Dedifferentiated amniotic fluid mesenchymal stem cell (primary cell): ENCODE data around the gene ZSWIM5.
"Not testable (repeated sequence)": the region's sequence is repeated elsewhere in the genome, so short reads cannot be mapped to it uniquely, and the experiment has no call there.

Experiments used
- DNase-seq: peaks from one replicate; pipeline ENCODE4 v3.0.0-alpha.2; 2016; ENCODE audit errors: extremely low spot score

The ZSWIM5 gene

DNA sequence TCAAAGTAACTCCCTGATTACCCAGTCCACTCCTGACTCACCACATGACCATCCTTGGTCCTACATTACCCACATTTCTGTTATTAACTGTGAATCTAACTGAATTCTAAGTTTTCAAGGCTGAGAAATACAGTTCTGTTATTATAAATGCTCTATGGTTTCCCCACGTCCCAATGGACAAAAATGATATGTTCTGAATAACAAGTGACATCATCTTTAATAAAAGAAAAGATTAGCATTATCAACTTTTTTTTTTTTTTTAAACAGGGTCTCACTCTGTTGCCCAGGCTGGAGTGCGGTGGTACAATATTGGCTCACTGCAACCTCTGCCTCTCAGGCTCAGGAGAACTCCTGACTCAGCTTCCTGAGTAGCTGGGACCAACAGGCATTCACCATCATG lies 59.6 kb downstream of the ZSWIM5 start:
- DNase-seq: no peak

DNA sequence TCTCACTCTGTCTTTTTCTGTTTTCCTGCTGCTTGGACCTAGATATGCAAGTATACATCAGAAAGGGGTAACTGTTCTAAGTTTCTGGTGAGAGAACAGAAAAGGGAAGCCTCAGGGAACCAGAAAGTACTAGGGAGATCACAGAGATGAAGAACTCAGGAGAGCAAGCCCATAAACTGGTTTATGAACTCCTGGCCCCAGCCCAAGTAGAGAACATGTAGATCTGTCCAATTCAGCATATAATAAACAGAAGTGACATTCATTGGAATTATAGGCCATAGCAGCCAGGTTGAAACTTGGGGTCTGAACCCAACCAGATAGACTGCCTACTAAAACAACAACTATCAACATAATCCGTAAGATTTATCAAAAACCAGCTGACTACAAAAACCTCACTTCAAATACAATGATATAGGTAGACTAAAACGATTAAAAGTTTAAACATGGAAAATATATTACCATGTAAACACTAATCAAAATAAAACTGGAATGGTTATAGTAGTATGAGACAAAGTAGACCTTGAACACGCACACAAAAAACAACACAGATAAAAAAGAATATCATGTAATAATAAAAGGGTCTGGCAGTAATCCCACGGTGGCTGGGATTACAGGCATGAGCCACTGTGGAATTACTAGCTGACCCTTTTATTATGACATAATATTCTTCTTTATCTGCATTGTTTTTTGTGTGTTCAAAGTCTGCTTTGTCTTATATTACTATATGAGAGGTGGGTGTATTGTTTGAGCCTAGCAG lies 65.0 kb downstream of the ZSWIM5 start:
- DNase-seq: no peak

DNA sequence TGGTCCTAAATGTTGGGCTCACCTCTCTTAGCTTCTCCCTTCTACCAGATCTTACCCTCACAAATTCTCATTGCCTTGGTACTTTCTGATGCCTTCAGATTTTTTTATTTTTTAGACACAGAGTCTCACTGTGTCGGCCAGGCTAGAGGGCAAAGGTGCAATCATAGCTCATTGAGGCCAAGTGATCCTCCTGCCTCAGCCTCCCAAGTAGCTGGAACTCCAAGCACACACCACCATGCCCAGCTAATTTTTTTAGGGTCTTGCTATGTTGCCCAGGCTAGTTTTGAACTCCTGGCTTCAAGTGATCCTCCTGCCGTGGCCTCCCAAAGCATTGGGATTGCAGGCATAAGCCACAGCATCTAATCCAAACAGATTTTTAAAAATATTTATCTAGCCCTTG lies 69.4 kb downstream of the ZSWIM5 start:
- DNase-seq: no peak

DNA sequence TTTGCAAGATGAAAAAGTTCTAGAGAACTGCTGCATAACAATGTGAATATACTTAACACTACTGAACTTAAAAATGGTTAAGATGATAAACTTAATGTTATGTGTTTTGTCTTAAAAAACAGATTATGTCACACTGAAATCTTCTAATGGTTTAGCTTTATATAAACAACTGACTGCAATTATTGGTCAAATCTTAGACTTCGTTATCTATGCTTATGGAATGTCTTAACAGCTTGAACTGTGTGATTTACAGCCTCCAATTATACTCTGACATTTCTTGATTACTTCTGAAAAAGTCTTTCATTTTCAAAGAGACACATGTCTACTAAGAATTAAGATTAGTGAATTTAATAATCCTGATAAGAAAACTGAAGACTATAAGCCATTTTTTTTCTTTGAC lies 71.1 kb downstream of the ZSWIM5 start:
- DNase-seq: no peak

DNA sequence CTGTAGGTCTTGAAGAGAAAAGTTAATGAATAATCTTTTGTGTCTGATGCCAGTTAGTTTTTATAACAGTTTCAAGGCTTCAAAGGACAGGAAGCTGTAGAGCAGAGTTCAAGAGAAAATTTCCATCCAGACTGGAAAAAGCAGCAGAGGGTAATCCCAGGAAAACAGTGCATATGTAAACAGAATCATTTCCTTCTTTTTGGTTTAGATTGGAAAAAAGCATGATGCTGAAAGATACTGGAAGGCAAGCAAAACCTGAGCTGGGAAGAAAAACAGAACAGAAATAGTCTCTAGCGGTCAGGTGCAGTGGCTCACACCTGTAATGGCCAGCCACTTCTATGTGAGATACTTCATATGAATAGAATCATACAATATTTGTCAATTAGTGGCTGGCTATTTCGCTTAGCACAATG lies 71.9 kb downstream of the ZSWIM5 start:
- no peak for DNase-seq

DNA sequence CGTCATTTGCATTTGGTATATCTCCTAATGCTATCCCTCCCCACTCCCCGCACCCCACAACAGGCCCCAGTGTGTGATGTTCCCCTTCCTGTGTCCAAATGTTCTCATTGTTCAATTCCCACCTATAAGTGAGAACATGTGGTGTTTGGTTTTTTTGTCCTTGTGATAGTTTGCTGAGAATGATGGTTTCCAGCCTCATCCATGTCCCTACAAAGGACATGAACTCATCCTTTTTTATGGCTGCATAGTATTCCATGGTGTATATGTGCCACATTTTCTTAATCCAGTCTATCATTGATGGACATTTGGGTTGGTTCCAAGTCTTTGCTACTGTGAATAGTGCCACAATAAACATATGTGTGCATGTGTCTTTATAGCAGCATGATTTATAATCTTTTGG lies 73.7 kb downstream of the ZSWIM5 start:
- DNase-seq: not testable (repeated sequence)

DNA sequence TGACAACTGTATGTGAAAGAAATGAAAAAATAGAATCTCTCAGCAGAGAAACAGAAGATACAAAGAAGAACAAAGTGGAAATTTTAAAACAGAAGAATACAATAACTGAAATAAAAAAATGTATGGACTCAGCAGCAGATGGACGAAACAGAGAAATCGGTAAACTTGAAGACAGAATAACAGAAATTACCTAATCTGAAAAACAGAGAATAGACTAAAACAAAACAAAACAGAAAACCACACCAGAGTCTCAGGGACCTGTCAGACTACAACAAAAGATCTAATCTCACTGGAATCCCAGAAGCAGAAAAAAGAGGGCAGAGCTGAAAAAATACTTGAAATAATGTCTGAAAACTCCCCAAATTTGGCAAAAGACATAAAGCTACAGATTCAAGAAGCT lies 83.0 kb downstream of the ZSWIM5 start:
- no peak for DNase-seq

DNA sequence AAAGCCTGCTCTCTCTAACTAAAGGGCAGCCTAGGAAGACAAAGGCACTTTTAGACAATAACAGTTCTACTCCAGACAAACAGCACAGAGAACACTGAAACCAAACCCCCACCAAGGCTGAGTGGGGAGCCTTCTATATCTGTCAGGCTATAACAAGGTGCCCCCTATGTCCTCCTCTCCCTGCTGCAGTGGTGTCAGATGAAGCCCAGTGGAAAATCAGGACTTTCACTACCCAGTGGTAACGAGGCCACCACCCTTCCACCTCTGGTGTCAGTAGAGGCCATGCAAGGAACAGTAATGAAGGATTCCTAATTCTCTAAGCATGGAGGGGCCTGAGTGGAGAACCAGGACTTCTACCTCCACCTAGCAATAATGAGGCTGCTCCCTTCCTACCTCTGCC lies 83.7 kb downstream of the ZSWIM5 start:
- no peak for DNase-seq

DNA sequence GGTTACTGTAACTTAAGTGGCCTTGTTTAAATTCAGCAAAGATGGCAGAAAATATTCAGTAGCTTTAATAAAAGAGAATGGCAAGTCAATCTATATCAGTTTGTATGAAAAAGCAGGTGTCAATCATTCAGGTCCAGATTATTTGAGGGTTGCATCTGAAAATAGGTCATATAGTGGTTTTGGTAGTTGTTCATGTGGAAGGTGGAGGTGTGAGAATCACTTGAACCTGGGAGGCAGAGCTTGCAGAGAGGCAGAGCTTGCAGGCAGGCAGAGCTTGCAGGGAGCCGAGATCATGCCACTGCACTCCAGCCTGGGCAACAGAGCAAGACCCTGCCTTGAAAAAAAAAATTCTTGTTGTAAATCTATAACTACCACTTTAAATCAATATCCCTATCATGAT lies 88.6 kb downstream of the ZSWIM5 start:
- no peak for DNase-seq

DNA sequence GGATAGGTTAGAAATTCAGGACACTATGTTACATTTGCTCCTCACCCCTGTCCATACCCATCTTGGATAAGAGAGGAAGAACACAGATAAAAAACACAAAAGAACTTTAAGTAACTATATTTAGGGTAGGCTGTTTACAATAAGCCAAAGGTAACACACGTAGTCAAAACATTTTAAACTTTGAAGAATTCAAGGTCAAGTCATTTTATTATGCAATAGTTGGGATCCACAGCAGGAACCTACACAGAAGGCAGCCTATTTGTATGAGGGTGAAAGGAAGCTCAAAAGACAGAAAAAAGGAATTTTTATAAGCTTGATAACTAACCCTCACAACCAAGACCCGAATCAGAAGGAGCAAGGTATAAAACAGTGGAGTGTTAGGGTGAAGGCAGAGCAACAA lies 89.6 kb downstream of the ZSWIM5 start:
- no peak for DNase-seq

DNA sequence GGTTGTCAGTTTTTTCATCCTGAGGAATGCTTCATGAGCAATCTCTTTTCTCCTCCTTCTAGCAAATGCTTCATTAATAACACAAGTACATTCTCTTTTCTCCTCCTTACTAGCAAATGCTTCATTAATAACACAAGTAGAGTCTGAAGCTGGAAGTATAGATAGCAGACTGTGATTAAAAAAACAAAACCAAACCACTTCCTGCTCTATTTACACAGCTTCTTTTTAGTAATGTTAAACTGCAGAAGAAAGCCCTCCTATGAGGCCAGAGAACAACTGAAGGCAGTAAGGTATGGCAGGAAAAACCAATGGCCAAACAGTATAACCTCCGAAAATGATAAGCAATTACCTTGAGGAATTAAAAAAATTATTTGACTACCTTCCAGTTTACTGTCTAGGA lies 90.1 kb downstream of the ZSWIM5 start:
- DNase-seq: no peak

DNA sequence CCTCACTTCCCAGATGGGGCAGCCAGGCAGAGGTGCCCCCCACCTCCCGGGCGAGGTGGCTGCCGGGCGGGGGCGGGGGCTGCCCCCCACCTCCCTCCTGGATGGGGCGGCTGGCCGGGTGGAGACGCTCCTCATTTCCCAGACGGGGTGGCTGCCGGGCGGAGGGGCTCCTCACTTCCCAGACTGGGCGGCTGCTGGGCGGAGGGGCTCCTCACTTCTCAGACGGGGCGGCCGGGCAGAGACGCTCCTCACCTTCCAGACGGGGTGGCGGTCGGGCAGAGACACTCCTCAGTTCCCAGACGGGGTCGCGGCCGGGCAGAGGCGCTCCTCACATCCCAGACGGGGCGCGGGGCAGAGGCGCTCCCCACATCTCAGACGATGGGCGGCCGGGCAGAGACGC lies 91.2 kb downstream of the ZSWIM5 start:
- DNase-seq: not testable (repeated sequence)

DNA sequence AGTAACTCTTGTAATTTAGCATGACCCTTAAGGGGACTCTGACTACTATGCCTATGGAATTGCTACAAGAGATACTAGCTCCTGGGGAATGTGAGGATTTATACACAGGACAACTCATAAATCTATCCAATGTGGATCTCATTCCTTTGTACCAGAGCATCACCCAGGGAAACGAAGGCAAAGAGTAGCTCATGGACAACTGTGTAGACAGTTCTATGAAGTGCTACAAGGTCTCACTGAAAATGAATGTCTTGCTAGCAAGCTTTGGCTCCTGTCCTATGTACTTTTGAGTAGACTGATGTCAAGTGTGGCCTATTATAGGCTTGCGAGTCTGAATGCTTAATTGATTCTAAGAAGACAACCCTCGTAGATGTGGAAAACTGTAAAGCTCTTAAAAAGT lies 93.7 kb downstream of the ZSWIM5 start:
- DNase-seq: no peak

DNA sequence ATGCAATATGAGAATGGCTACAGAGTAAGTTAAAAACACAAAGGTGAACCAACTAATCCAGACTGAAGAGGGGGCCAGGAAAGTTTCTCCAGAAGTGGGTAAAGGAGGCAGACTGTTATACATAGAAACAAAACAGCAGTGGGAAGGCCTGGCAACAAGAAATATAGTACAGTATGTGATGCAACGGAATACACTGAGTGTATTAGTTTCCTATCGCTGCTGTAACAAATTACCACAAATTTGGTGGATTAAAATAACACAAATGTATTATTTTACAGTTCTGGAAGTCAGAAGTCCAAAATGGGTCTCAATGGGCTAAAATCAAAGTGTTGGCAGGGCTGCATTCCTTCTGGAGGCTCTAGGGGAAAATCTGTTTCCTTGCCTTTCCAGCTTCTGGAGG lies 95.2 kb downstream of the ZSWIM5 start:
- DNase-seq: no peak

DNA sequence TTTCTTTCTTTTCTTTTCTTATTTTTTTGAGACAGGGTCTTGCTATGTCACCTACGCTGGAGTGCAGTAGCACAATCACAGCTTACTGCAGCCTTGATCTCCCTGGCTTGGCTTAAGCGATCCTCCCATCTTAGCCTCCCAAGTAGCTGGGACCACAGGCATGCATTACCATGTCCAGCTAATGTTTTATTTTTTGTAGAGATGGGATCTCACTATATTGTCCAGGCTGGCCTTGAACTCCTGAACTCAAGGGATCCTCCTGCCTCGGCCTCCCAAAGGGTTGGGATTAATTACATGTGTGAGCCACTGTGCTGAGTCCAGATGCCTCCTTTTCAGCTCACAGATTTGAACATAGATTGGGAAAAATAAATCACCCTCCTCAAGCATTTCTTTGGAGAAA lies 98.6 kb downstream of the ZSWIM5 start:
- DNase-seq: no peak

DNA sequence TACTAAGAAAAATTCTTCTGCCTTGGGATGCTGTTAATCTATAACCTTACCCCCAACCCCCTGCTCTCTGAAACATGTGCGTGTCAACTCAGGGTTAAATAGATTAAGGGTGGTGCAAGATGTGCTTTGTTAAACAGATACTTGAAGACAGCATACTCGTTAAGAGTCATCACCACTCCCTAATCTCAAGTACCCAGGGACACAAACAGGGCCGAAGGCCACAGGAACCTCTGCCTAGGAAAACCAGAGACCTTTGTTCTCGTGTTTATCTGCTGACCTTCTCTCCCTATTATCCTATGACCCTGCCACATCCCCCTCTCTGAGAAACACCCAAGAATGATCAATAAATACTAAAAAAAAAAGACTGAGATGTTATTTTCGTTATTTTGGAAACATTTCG lies 99.5 kb downstream of the ZSWIM5 start:
- DNase-seq: not testable (repeated sequence)

DNA sequence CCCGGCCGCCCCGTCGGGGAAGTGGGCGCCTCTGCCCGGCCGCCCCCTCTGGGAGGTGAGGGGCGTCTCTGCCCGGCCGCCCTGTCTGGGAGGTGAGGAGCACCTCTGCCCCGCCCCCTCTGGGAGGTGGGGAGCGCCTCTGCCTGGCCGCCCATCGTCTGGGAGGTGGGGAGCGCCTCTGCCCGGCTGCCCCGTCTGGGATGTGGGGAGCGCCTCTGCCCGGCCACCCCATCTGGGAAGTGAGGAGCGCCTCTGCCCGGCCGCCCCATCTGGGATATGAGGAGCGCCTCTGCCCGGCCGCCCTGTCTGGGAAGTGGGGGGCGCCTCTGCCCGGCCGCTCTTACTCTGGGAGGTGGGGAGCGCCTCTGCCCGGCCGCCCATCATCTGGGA lies 100.3 kb downstream of the ZSWIM5 start:
- not testable (repeated sequence) for DNase-seq

DNA sequence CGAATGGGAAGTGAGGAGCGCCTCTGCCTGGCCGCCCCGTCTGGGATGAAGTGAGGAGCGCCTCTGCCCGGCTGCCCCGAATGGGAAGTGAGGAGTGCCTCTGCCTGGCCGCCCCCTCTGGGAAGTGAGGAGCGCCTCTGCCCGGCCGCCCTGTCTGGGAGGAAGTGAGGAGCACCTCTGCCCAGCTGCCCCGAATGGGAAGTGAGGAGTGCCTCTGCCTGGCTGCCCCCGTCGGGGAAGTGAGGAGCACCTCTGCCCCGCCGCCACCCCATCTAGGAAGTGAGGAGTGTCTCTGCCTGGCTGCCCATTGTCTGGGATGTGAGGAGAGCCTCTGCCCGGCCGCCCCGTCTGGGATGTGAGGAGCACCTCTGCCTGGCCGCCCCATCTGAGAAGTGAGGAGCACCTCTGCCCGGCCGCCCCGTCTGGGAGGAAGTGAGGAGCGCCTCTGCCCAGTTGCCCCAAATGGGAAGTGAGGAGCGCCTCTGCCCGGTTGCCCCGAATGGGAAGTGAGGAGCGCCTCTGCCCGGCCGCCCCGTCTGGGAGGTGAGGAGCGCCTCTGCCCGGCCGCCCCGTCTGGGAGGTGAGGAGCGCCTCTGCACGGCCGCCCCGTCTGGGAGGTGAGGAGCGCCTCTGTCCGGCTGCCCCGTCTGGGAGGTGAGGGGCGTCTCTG lies 100.8 kb downstream of the ZSWIM5 start:
- DNase-seq: not testable (repeated sequence)

DNA sequence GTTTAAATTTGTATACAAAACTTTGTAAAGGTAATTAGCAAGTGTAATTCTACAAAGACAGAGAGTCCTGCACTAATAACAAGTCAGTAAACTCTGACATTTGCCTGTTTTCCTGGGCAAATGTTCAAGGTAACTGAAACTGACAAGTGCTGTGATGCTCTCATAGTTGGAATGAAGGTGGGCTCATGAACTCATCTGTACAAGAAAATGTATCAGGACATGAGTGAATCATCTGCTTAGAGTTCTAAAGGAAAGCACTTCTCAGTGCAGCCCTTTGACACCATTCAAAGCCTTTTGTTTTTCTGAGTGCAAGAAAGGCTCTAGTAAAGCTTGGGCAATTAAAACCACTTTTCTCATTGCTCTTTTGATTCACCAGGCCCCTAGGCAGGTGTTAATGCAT lies 102.9 kb downstream of the ZSWIM5 start:
- DNase-seq: no peak

DNA sequence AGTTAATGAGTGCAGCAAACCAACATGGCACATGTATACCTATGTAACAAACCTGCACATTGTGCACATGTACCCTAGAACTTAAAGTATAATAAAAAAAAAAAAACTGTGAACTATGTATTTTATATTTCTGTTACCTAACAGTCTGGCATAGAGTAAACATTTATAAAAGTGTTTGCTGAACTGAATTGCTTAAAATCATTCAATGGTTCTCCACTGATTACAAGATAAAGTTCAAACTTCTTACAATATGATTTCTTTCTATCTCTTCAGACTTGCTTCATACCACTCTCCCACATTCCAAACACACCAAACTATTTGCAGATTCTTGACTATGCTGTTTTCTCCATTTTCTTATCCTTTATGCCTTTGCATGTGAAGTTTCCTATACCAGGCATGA lies 104.5 kb downstream of the ZSWIM5 start:
- DNase-seq: no peak

DNA sequence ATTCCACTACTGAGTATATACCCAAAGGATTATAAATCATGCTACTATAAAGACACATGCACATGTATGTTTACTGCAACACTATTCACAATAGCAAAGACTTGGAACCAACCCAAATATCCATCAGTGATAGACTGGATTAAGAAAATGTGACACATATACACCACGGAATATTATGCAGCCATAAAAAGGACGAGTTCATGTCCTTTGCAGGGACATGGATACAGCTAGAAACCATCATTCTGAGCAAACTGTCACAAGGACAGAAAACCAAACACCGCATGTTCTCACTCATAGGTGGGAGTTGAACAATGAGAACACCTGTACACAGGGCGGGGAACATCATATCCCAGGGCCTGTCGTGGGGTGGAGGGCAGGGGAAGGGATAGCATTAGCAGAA lies 104.9 kb downstream of the ZSWIM5 start:
- not testable (repeated sequence) for DNase-seq

DNA sequence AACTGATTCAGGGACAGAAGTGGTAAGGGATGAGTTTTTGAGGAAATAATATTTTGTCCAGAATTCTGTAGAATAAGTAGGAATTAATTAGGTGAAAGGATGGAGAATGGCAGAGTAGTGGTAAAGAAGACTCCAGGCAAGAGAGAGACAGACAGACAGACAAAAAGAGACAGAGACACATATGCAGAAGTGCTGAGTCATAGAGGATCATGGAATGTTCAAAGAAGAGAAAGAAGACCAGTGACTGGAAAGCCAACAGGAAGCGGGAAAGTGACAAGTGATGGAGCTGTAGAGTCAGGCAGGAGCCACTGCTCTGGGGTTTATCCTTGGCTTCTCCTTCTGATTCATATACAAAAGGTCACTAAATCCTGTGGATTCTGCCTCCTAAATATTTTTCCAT lies 108.5 kb downstream of the ZSWIM5 start:
- DNase-seq: no peak

DNA sequence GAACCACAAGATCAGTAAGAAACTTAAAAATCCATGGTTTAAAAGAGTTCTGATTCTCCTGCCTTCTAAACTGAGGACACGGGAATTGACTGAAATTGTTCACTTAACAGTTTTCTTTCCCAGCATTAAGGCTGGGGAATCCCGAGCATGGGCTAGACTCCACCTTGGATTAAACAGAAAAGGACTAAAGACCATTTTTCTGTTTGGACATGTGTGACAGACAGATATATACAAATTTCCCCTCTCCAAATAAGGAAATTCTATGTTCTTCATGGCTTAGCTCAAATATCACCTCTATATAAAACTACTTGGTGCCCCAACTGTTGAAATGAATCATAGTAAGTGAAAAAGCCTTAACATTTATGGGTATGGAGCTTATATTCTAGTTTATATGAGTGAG lies 109.3 kb downstream of the ZSWIM5 start:
- DNase-seq: no peak

DNA sequence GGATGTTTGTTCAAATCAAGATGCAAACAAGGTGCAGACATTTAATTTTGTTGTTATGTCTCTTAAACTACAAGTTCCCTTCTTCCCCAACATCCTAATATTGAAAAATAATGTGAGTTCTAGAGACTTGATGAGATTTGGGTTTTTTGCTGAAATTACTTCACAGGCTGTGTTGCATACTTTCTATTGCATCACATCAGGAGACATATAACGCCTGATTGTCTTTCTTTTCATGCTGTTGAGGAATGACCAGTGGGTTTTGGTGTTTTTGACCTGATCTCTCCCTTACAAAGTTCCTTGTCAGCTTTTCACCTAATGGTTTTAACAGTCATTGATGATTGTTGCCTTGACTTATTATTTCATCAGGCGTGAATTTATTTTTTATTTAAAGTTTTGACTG lies 111.0 kb downstream of the ZSWIM5 start:
- DNase-seq: no peak
